K562 (cell line): Measurements from ENCODE around the gene ZFHX2. TPM values are rescaled to one million over a fixed set of nuclear protein-coding genes. Genes with fewer than 3 reads are reported as not detected.

Experiments used
- ATAC-seq: fragments of 200-7000 bp; cut with Tn5 transposase; 3 replicates; pipeline ENCODE4 v1.9.1; 2020; ENCODE audit warnings: moderate library complexity
- BruUV-seq: library from RNA; stranded (reverse); fragments of 400-500 nt; replicated peaks from 2 replicates; lab custom pipeline; 2021; lab: Mats Ljungman, UMichigan
- CTCF ChIA-PET: fragments of 300-600 bp; formaldehyde crosslinking; extraction: SDS; loops from one replicate; lab custom pipeline; 2021; ENCODE audit warnings: low intra/inter-chr PET ratio; lab: Yijun Ruan, JAX
- POLR2A ChIA-PET: fragments of 300-600, 350-650 bp; sonication (Branson Sonifier 250); formaldehyde crosslinking; extraction: SDS; loops from one replicate; lab custom pipeline; 2021; ENCODE audit warnings: antibody characterized with exemption, inconsistent platforms; lab: Yijun Ruan, JAX
- DNase-seq, 4 experiments: peaks; one replicate each; pipeline versions ENCODE4 v3.0.0 to v3.0.0-alpha.2; 2011 to 2018; ENCODE audit warnings: low spot score in 3 of 4, mixed read lengths in 3 of 4; ENCODE audit errors: extremely low read depth in 1 of 4
- FAIRE-seq: peaks from 2 replicates; lab custom pipeline; 2011; peaks lifted over from hg19 to GRCh38; lab: Jason Lieb, UNC
- H2AFZ ChIP-seq: 2 replicates; pipeline ENCODE4 v1.6.0; 2011; ENCODE audit warnings: low read depth, low read length, control low read depth, inconsistent platforms
- H3K27ac ChIP-seq: fragments of 200-600 bp; 3 replicates; pipeline ENCODE4 v1.8.0; 2011; ENCODE audit warnings: low read depth, mild to moderate bottlenecking, control low read depth, inconsistent platforms, low read length, moderate library complexity, mixed read lengths; ENCODE audit errors: extremely low read depth
- H3K27me3 ChIP-seq, 2 experiments: fragments of 300-600 bp in 1 of 2; 2 replicates in 1 of 2; 3 replicates in 1 of 2; pipeline versions ENCODE4 v1.6.0 to v1.8.0; 2011; ENCODE audit warnings: inconsistent platforms in 2 of 2, low read length in 2 of 2, mild to moderate bottlenecking in 1 of 2, mixed read lengths in 1 of 2, moderate library complexity in 1 of 2; ENCODE audit not compliant: control insufficient read depth in 2 of 2, insufficient read depth in 2 of 2
- H3K36me3 ChIP-seq: fragments of 300-600 bp; 3 replicates; pipeline ENCODE4 v1.8.0; 2011; ENCODE audit warnings: mild to moderate bottlenecking, low read length, inconsistent platforms; ENCODE audit not compliant: control insufficient read depth, insufficient read depth
- H3K4me1 ChIP-seq, 2 experiments: fragments of 200-600 bp in 1 of 2; replicated peaks in 1 of 2; 2 replicates in 1 of 2; 3 replicates in 1 of 2; pipeline versions ENCODE4 v1.5.1 to v1.8.0; 2011; ENCODE audit warnings: inconsistent platforms in 2 of 2, low read length in 2 of 2, mild to moderate bottlenecking in 1 of 2, mixed read lengths in 1 of 2, moderate library complexity in 1 of 2; ENCODE audit not compliant: control insufficient read depth in 2 of 2, insufficient read depth in 2 of 2
- H3K4me2 ChIP-seq: 2 replicates; pipeline ENCODE4 v1.6.1; 2011; ENCODE audit warnings: low read length, control low read depth, inconsistent platforms, mixed read lengths; ENCODE audit not compliant: insufficient read depth
- H3K4me3 ChIP-seq: fragments of 200-600 bp; sonication (generic), shearing (Covaris generic); 2 replicates; pipeline ENCODE4 v1.5.1; 2016; ENCODE audit warnings: control low read depth, inconsistent platforms
- H3K79me2 ChIP-seq: fragments of 200-600 bp; 3 replicates; pipeline ENCODE4 v1.8.0; 2011; ENCODE audit warnings: low read length, inconsistent platforms; ENCODE audit not compliant: control insufficient read depth, insufficient read depth
- H3K9ac ChIP-seq, 2 experiments: 2 replicates each; pipeline versions ENCODE4 v1.6.0 to v1.6.1; 2011; ENCODE audit warnings: low read depth in 2 of 2, low read length in 2 of 2, control low read depth in 1 of 2, inconsistent platforms in 1 of 2, mild to moderate bottlenecking in 1 of 2, mixed read lengths in 1 of 2; ENCODE audit not compliant: insufficient read depth in 1 of 2
- H3K9me1 ChIP-seq: one replicate; pipeline ENCODE4 v1.6.0; 2011; ENCODE audit warnings: inconsistent platforms, mild to moderate bottlenecking, low read length, moderate library complexity; ENCODE audit not compliant: control insufficient read depth, insufficient read depth
- H3K9me3 ChIP-seq: replicated peaks from 2 replicates; pipeline ENCODE4 v1.5.1; 2011; ENCODE audit warnings: low read depth, low read length, inconsistent platforms; ENCODE audit not compliant: control insufficient read depth, insufficient read depth
- H4K20me1 ChIP-seq: replicated peaks from 2 replicates; pipeline ENCODE4 v1.6.1; 2011; ENCODE audit warnings: low read length, inconsistent platforms, mixed read lengths; ENCODE audit not compliant: control insufficient read depth, insufficient read depth
- L3MBTL2 ChIP-seq: fragments of 450-650 bp; IDR thresholded peaks from 2 replicates; pipeline ENCODE4 v1.6.1; 2016; ENCODE audit warnings: mild to moderate bottlenecking, moderate library complexity
- NFIC ChIP-seq: fragments of 450-650 bp; IDR thresholded peaks from 2 replicates; pipeline ENCODE4 v1.6.1; 2017; ENCODE audit warnings: mild to moderate bottlenecking, inconsistent platforms
- RBFOX2 ChIP-seq: fragments of 200-400 bp; formaldehyde crosslinking; IDR thresholded peaks from 2 replicates; pipeline ENCODE4 v1.6.1; 2017; ENCODE audit warnings: low read depth, mild to moderate bottlenecking, low read length, moderate library complexity
- SAFB ChIP-seq: fragments of 200-400 bp; formaldehyde crosslinking; IDR thresholded peaks from 2 replicates; pipeline ENCODE4 v1.6.1; 2017; ENCODE audit warnings: low read depth, low read length, borderline replicate concordance
- ZFP30 ChIP-seq: fragments of 250-450 bp; sonication (Bioruptor Pico); IDR thresholded peaks from 2 replicates; pipeline ENCODE4 v1.8.0; 2022; ENCODE audit warnings: moderate library complexity, mild to moderate bottlenecking, inconsistent platforms, borderline replicate concordance
- ZNF175 ChIP-seq: fragments of 200-800 bp; sonication (Bioruptor generic); IDR thresholded peaks from 2 replicates; pipeline ENCODE4 v1.6.1; 2016; ENCODE audit warnings: low read depth, mild to moderate bottlenecking, missing genetic modification characterization, missing compliant biosample characterization
- ZNF324 ChIP-seq: fragments of 250-450 bp; sonication (Bioruptor Pico); IDR thresholded peaks from 2 replicates; pipeline ENCODE4 v1.4.0; 2020; ENCODE audit warnings: mild to moderate bottlenecking
- ZNF717 ChIP-seq: fragments of 250-450 bp; sonication (Bioruptor Pico); IDR thresholded peaks from 2 replicates; pipeline ENCODE4 v1.5.0; 2021
- ZNF830 ChIP-seq: fragments of 250-450 bp; sonication (Bioruptor Pico); IDR thresholded peaks from 2 replicates; pipeline ENCODE4 v1.5.0; 2021; ENCODE audit warnings: mild to moderate bottlenecking
- WGBS: fragments of 100-300 bp; shearing (Covaris generic); methylation state at CpG from one replicate; pipeline ENCODE4 v1.1.6; 2016; ENCODE audit warnings: low coverage, mixed read lengths; ENCODE audit not compliant: insufficient coverage; ENCODE audit errors: missing lambda C conversion rate; 5-methylcytosine and 5-hydroxymethylcytosine counted together
- in situ Hi-C: fragments of 300-500 bp; cut with MboI; formaldehyde crosslinking; loops from 4 replicates; pipeline ENCODE4 v1.15.0; 2018; ENCODE audit warnings: inconsistent platforms, mixed read lengths
- intact Hi-C: fragments of 100-400 bp; cut with micrococcal nuclease; formaldehyde crosslinking; loops from 2 replicates; pipeline ENCODE4 v1.14.2; 2022
- polyA plus RNA-seq, 8 experiments: library from polyadenylated mRNA; depleted of rRNA in 4 of 8; stranded (reverse) in 5 of 8; unstranded in 3 of 8; fragments of >200 nt; fragmentation: Nextera tagmentation in 2 of 8; fragmentation: Illumina TruSeq in 1 of 8; extraction: Ambion mirVana in 2 of 8; extraction: Trizol in 1 of 8; gene quantifications; 2 replicates each; pipeline versions ENCODE4 v1.2.1 to v1.2.3, GENCODE V29; 2011 to 2014; ENCODE audit warnings: inconsistent platforms in 1 of 8, missing spikeins in 1 of 8
- total RNA-seq, 7 experiments: library from RNA; depleted of rRNA in 6 of 7; stranded (reverse); fragments of >200 nt in 6 of 7; fragmentation: Illumina TruSeq in 2 of 7; extraction: Trizol in 2 of 7; gene quantifications; 2 replicates each; pipeline versions ENCODE4 v1.2.1 to v1.2.3, GENCODE V29; 2011 to 2021; ENCODE audit warnings: low replicate concordance in 1 of 7
- TF ChIP-seq, protein P1 (sequence below): fragments of 450-650 bp; IDR thresholded peaks from 2 replicates; pipeline ENCODE4 v1.6.1; 2014; ENCODE audit warnings: low read depth, mild to moderate bottlenecking, moderate library complexity, borderline replicate concordance
- TF ChIP-seq, protein P2 (sequence below), 2 experiments: IDR thresholded peaks in 1 of 2; conservative IDR thresholded peaks in 1 of 2; 2 replicates each; pipeline ENCODE4 v1.6.1; 2016; ENCODE audit warnings: low read depth in 2 of 2, mild to moderate bottlenecking in 1 of 2, missing compliant biosample characterization in 1 of 2, missing genetic modification characterization in 1 of 2, moderate library complexity in 1 of 2
- TF ChIP-seq, protein P3 (sequence below): sonication (generic); formaldehyde crosslinking; IDR thresholded peaks from 2 replicates; pipeline ENCODE4 v1.5.0; 2020; ENCODE audit warnings: missing genetic modification reagents

Gene ZFHX2
- total and polyA plus RNA-seq, 9 of the 15 experiments (the other 6 are each of a cell fraction or from before 2014, with no cell fraction given): 0.06 to 0.11 (median 0.11) TPM; not detected in 4

DNA sequence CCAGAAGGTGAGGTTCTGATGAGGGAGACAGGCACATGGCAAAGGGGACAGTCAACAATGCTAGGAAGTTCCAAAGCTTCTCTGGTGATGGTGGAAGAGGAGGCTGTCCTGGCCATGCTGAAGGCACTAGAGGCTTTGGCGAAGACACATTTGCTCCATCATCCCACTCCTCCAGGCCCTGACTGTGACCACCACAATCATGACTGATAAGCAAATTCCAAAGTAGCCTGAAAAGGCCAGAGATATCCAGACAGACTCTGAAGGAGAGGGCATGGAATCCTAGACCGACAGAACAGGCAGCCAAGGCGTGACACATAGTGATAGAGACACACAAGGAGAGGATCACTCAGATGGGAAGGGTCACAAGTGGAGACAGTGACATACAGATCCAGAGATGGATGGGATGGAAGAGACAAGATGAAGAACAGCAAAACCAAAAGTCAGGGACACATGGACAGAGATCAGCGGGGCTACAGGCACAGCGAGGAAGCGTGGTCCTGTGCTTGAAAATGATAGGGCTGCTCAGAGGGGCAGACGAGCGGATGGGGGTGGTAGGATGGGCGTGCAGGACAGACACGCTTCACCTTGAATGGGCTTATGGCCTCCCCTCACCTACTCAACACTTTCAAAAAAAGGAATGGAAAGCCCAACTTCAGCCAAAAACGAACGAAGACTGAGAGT lies 1.3 kb downstream of the ZFHX2 start:
- ATAC-seq (no peak), FAIRE-seq (no peak), DNase-seq (no peak)
- Histone ChIP-seq H3K4me3 (peak overlapping the region; percentile 47), H3K9me1 (no peaks in the 10 kb centered on the region), H3K4me1 (peaks cover 11 to 16% of the 10 kb centered on the region in 2 experiments; a peak in 4 of 5 replicates), H3K27me3 (peaks cover 0 to 9% of the 10 kb centered on the region in 2 experiments; a peak in 1 of 5 replicates), H3K79me2 (no peaks in the 10 kb centered on the region), H3K9me3 (no peaks in the 10 kb centered on the region), H2AFZ (peak overlapping the region; percentile 16; the same call in 1 of the 2 replicates), H3K27ac (no peak overlapping the region), H3K4me2 (peak overlapping the region; percentile 84), H3K9ac (peak overlapping the region in 1 of 2 experiments; percentile 83; a peak in 2 of 4 replicates), H4K20me1 (no peaks in the 10 kb centered on the region), H3K36me3 (no peaks in the 10 kb centered on the region)
- WGBS: 18% methylated on average over 4 of the region's 12 CpGs
- BruUV-seq: no TSS peak
- TF ChIP-seq ZNF175 (CRISPR knock-in tag): no peak
- TF ChIP-seq ZNF717 (CRISPR knock-in tag): no peak
- no peak for TF ChIP-seq RBFOX2
- no peak for TF ChIP-seq ZNF830 (CRISPR knock-in tag)
- TF ChIP-seq SAFB: no peak
- TF ChIP-seq, protein P1, sequence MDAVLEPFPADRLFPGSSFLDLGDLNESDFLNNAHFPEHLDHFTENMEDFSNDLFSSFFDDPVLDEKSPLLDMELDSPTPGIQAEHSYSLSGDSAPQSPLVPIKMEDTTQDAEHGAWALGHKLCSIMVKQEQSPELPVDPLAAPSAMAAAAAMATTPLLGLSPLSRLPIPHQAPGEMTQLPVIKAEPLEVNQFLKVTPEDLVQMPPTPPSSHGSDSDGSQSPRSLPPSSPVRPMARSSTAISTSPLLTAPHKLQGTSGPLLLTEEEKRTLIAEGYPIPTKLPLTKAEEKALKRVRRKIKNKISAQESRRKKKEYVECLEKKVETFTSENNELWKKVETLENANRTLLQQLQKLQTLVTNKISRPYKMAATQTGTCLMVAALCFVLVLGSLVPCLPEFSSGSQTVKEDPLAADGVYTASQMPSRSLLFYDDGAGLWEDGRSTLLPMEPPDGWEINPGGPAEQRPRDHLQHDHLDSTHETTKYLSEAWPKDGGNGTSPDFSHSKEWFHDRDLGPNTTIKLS: no peak
- TF ChIP-seq NFIC: no peak
- no peak for TF ChIP-seq L3MBTL2
- TF ChIP-seq, protein P2, sequence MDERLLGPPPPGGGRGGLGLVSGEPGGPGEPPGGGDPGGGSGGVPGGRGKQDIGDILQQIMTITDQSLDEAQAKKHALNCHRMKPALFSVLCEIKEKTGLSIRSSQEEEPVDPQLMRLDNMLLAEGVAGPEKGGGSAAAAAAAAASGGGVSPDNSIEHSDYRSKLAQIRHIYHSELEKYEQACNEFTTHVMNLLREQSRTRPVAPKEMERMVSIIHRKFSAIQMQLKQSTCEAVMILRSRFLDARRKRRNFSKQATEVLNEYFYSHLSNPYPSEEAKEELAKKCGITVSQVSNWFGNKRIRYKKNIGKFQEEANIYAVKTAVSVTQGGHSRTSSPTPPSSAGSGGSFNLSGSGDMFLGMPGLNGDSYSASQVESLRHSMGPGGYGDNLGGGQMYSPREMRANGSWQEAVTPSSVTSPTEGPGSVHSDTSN (CRISPR knock-in tag; IDR thresholded peaks at IDR 0.05; ENCODE audit: low read depth): no peak
- TF ChIP-seq, protein P2 (tag; conservative IDR thresholded peaks at IDR 0.05; ENCODE audit: low read depth): no peak
- no peak for TF ChIP-seq ZFP30 (CRISPR knock-in tag)
- no peak for TF ChIP-seq ZNF324 (CRISPR knock-in tag)
- TF ChIP-seq, protein P3, sequence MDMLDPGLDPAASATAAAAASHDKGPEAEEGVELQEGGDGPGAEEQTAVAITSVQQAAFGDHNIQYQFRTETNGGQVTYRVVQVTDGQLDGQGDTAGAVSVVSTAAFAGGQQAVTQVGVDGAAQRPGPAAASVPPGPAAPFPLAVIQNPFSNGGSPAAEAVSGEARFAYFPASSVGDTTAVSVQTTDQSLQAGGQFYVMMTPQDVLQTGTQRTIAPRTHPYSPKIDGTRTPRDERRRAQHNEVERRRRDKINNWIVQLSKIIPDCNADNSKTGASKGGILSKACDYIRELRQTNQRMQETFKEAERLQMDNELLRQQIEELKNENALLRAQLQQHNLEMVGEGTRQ: no peak
- ChIA-PET CTCF (interaction anchor here (0.6 kb wide), 1 partner anchor 218 kb away, joined by 5 read pairs; no protein-coding TSS in a partner anchor), POLR2A (interaction anchor here (0.7 kb wide), 1 partner anchor 8 kb away, joined by 5 read pairs; no protein-coding TSS in a partner anchor)
- in situ Hi-C loops: no loop called here
- intact Hi-C loops: loop anchor here (10.0 kb wide), 1 partner anchor 225 kb away; the partner anchor contains the start of gene PABPN1
